ENCODE data around the gene GABBR2.

- TF ChIP-seq CTCF (conservative IDR thresholded peaks at IDR 0.05; ENCODE audit: low read length) (no peak), EZH2phosphoT487 (IDR thresholded peaks at IDR 0.05; ENCODE audit: borderline replicate concordance, low read depth, low read length) (no peak)
Observed at GRCh38 chr9:98692392-98692791, 16.3 kb downstream of the GABBR2 start.
